H1 (cell line): ENCODE data around the gene KLK12. TPM values are rescaled to one million over a fixed set of nuclear protein-coding genes. Genes with fewer than 3 reads are reported as not detected.

Source experiments
- CTCF ChIA-PET: fragments of 300-600 bp; sonication (Branson Sonifier 250); formaldehyde crosslinking; loops from one replicate; lab custom pipeline; 2021; ENCODE audit not compliant: partially characterized antibody; lab: Charles Lee
- POLR2A ChIA-PET: fragments of 300-600 bp; sonication (Branson Sonifier 250); formaldehyde crosslinking; loops from one replicate; lab custom pipeline; 2021; ENCODE audit warnings: inconsistent platforms; ENCODE audit not compliant: partially characterized antibody; lab: Charles Lee
- DNase-seq, 2 experiments: peaks; one replicate each; pipeline versions ENCODE4 v3.0.0 to v3.0.0-alpha.2; 2010 to 2022; ENCODE audit warnings: low spot score in 2 of 2, low read depth in 1 of 2, mixed read lengths in 1 of 2
- FAIRE-seq: peaks from 2 replicates; lab custom pipeline; 2011; peaks lifted over from hg19 to GRCh38; lab: Jason Lieb, UNC
- H2AFZ ChIP-seq: 2 replicates; pipeline ENCODE4 v1.8.1; 2012; ENCODE audit warnings: low read length, inconsistent platforms
- H2AK5ac ChIP-seq: 2 replicates; pipeline ENCODE4 v1.6.1; 2013; ENCODE audit warnings: low read depth, low read length
- H2BK120ac ChIP-seq: replicated peaks from 2 replicates; pipeline ENCODE3; 2013; ENCODE audit warnings: low read depth, low read length, inconsistent platforms
- H2BK12ac ChIP-seq: 2 replicates; pipeline ENCODE4 v1.6.1; 2013; ENCODE audit warnings: low read depth, low read length
- H2BK15ac ChIP-seq: 2 replicates; pipeline ENCODE4 v1.6.1; 2013; ENCODE audit warnings: low read length
- H2BK20ac ChIP-seq: 2 replicates; pipeline ENCODE4 v1.6.1; 2013; ENCODE audit warnings: low read length
- H2BK5ac ChIP-seq: 2 replicates; pipeline ENCODE4 v1.6.1; 2013; ENCODE audit warnings: low read depth, low read length
- H3K14ac ChIP-seq: 2 replicates; pipeline ENCODE4 v1.6.1; 2013; ENCODE audit warnings: inconsistent platforms; ENCODE audit not compliant: insufficient read length
- H3K18ac ChIP-seq: 2 replicates; pipeline ENCODE4 v1.6.1; 2013; ENCODE audit warnings: low read length; ENCODE audit errors: extremely low read depth
- H3K23ac ChIP-seq: 2 replicates; pipeline ENCODE4 v1.6.1; 2013; ENCODE audit warnings: inconsistent platforms; ENCODE audit not compliant: insufficient read length
- H3K23me2 ChIP-seq: 2 replicates; pipeline ENCODE4 v1.6.1; 2013; ENCODE audit warnings: low read depth, low read length
- H3K27ac ChIP-seq: 2 replicates; pipeline ENCODE4 v1.6.1; 2011; ENCODE audit warnings: low read depth, low read length, inconsistent platforms
- H3K27me3 ChIP-seq, 4 experiments: replicated peaks in 1 of 4; 1 replicate in 1 of 4; 2 replicates in 3 of 4; pipeline versions ENCODE4 v1.6.1 to v1.8.1; 2011 to 2013; ENCODE audit warnings: low read length in 3 of 4, mild to moderate bottlenecking in 3 of 4, inconsistent platforms in 2 of 4, mixed read lengths in 2 of 4, moderate library complexity in 1 of 4; ENCODE audit not compliant: control insufficient read depth in 3 of 4, insufficient read depth in 3 of 4; ENCODE audit errors: extremely low read depth in 1 of 4
- H3K36me3 ChIP-seq, 4 experiments: 2 replicates each; pipeline versions ENCODE4 v1.6.1 to v1.8.1; 2011 to 2013; ENCODE audit warnings: mild to moderate bottlenecking in 4 of 4, low read length in 3 of 4, moderate library complexity in 2 of 4, control low read depth in 1 of 4, inconsistent platforms in 1 of 4; ENCODE audit not compliant: insufficient read depth in 4 of 4, control insufficient read depth in 2 of 4
- H3K4ac ChIP-seq: replicated peaks from 2 replicates; pipeline ENCODE3; 2013; ENCODE audit warnings: low read length, low read depth, mixed read lengths, inconsistent platforms; ENCODE audit not compliant: insufficient read length
- H3K4me1 ChIP-seq, 4 experiments: replicated peaks in 1 of 4; 1 replicate in 1 of 4; 2 replicates in 3 of 4; pipeline versions ENCODE4 v1.6.1 to v1.8.1; 2011 to 2013; ENCODE audit warnings: low read length in 3 of 4, inconsistent platforms in 2 of 4, mixed read lengths in 1 of 4; ENCODE audit not compliant: insufficient read depth in 4 of 4, control insufficient read depth in 3 of 4
- H3K4me2 ChIP-seq, 2 experiments: 2 replicates each; pipeline versions ENCODE4 v1.6.1 to v1.8.1; 2011 to 2013; ENCODE audit warnings: low read depth in 2 of 2, low read length in 2 of 2, control low read depth in 1 of 2, inconsistent platforms in 1 of 2, mild to moderate bottlenecking in 1 of 2; ENCODE audit not compliant: insufficient read depth in 1 of 2
- H3K4me3 ChIP-seq, 4 experiments: fragments of 200-600, 300-600 bp in 1 of 4; sonication (generic), shearing (Covaris generic), sonication (Bioruptor Twin) in 1 of 4; 2 replicates each; pipeline versions ENCODE4 v1.5.1 to v1.8.1; 2011 to 2016; ENCODE audit warnings: low read length in 4 of 4, low read depth in 3 of 4, control low read depth in 2 of 4, inconsistent platforms in 2 of 4, mild to moderate bottlenecking in 2 of 4, mixed read lengths in 1 of 4, moderate library complexity in 1 of 4; ENCODE audit not compliant: insufficient read depth in 2 of 4; ENCODE audit errors: extremely low read depth in 1 of 4
- H3K56ac ChIP-seq: replicated peaks from 2 replicates; pipeline ENCODE3; 2013; ENCODE audit warnings: low read depth, mild to moderate bottlenecking, mixed read lengths, low read length, inconsistent platforms; ENCODE audit not compliant: insufficient read length
- H3K79me1 ChIP-seq: 2 replicates; pipeline ENCODE4 v1.6.1; 2013; ENCODE audit warnings: low read depth, low read length, control low read depth
- H3K79me2 ChIP-seq, 2 experiments: 2 replicates each; pipeline versions ENCODE4 v1.6.1 to v1.8.1; 2012 to 2013; ENCODE audit warnings: low read length in 2 of 2, mild to moderate bottlenecking in 2 of 2, inconsistent platforms in 1 of 2; ENCODE audit not compliant: insufficient read depth in 2 of 2, control insufficient read depth in 1 of 2
- H3K9ac ChIP-seq, 4 experiments: replicated peaks in 1 of 4; 1 replicate in 1 of 4; 2 replicates in 3 of 4; pipeline versions ENCODE4 v1.6.1 to v1.8.1; 2011 to 2013; ENCODE audit warnings: low read depth in 3 of 4, low read length in 3 of 4, control low read depth in 2 of 4, mild to moderate bottlenecking in 2 of 4, moderate library complexity in 2 of 4, inconsistent platforms in 1 of 4; ENCODE audit errors: extremely low read depth in 1 of 4
- H3K9me3 ChIP-seq, 2 experiments: 2 replicates each; pipeline versions ENCODE4 v1.6.1 to v1.8.1; 2012 to 2013; ENCODE audit warnings: mild to moderate bottlenecking in 2 of 2, moderate library complexity in 2 of 2, control low read depth in 1 of 2, inconsistent platforms in 1 of 2, low read depth in 1 of 2, low read length in 1 of 2, mixed read lengths in 1 of 2; ENCODE audit not compliant: insufficient read depth in 2 of 2
- H4K20me1 ChIP-seq, 2 experiments: replicated peaks in 1 of 2; 2 replicates each; pipeline versions ENCODE3 to v1.8.1; 2011 to 2013; ENCODE audit warnings: inconsistent platforms in 2 of 2, low read length in 2 of 2, mild to moderate bottlenecking in 1 of 2; ENCODE audit not compliant: insufficient read depth in 2 of 2, control insufficient read depth in 1 of 2
- H4K5ac ChIP-seq: 2 replicates; pipeline ENCODE4 v1.6.1; 2013; ENCODE audit warnings: low read length, low read depth, mixed read lengths, inconsistent platforms; ENCODE audit not compliant: insufficient read length
- H4K8ac ChIP-seq: 2 replicates; pipeline ENCODE4 v1.8.0; 2013; ENCODE audit warnings: mild to moderate bottlenecking, moderate library complexity, low read length, inconsistent platforms; ENCODE audit not compliant: insufficient read depth; ENCODE audit errors: extremely low read depth
- H4K91ac ChIP-seq: replicated peaks from 2 replicates; pipeline ENCODE3; 2013; ENCODE audit warnings: low read length, mixed read lengths, inconsistent platforms; ENCODE audit not compliant: insufficient read length
- NRF1 ChIP-seq: IDR thresholded peaks from 2 replicates; pipeline ENCODE4 v1.6.1; 2011; ENCODE audit warnings: mild to moderate bottlenecking, low read depth, low read length, improper control_type of control experiment
- RNF2 ChIP-seq: fragments of 200-900, 300-1000 bp; sonication (generic); IDR thresholded peaks from 2 replicates; pipeline ENCODE4 v1.7.1; 2016; ENCODE audit warnings: borderline replicate concordance, low read depth, mild to moderate bottlenecking, antibody characterized with exemption, low read length; ENCODE audit not compliant: poor library complexity, severe bottlenecking; ENCODE audit errors: missing control alignments
- WGBS, 2 experiments: shearing (Covaris generic) in 1 of 2; methylation state at CpG; one replicate each; pipeline versions ENCODE4 v1.1.6 to v1.1.7; 2013 to 2015; ENCODE audit warnings: low lambda C conversion rate in 2 of 2, mixed read lengths in 2 of 2, inconsistent platforms in 1 of 2, low coverage in 1 of 2, missing lambda C conversion rate in 1 of 2; ENCODE audit not compliant: insufficient replicate concordance in 2 of 2, insufficient coverage in 1 of 2, insufficient read length in 1 of 2; ENCODE audit errors: extremely low coverage in 1 of 2, missing lambda C conversion rate in 1 of 2; 5-methylcytosine and 5-hydroxymethylcytosine counted together
- polyA plus RNA-seq, 7 experiments: library from polyadenylated mRNA; depleted of rRNA in 3 of 7; stranded (reverse) in 5 of 7; unstranded in 2 of 7; fragments of >200 nt in 5 of 7; fragments of 200-250 nt in 2 of 7; gene quantifications; 1 replicate in 5 of 7; 2 replicates in 1 of 7; 4 replicates in 1 of 7; pipeline versions ENCODE4 v1.2.1 to v1.2.3, GENCODE V29; 2011 to 2013; ENCODE audit warnings: missing spikeins in 2 of 7, mixed read lengths in 2 of 7
- total RNA-seq: library from RNA; stranded (reverse); fragmentation: NEBNext Ultra II Directional; extraction: Animal tissue kit (Norgen Biotek cat#: 25700); gene quantifications from 2 replicates; pipeline ENCODE4 v1.2.1, GENCODE V29; 2021

The KLK12 gene
- total and polyA plus RNA-seq, 2 of the 8 experiments (the other 6 are each of a cell fraction or from before 2014, with no cell fraction given): 0.24 TPM; not detected in 1

DNA sequence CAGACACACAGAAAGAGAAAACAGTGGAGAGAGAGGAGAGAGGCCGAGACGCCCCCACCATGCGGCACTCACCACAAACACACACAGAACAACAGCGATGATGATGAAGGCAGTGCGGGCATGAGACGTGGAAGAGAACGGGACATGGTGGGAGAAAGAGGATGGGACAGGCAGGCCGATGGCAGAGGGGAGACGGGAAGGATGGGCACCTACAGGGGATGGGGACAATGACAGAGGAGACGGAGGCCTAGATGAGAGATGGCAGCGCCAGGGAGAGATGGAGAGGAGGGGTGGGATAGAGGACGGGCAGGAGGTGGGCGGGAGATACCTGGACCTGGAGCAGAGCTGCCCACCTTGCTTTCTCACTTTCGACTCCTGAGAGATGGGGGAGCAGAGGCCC lies 49.0 kb upstream of the KLK12 start:
- Histone ChIP-seq H3K14ac (no peak overlapping the region), H3K23ac (no peak overlapping the region), H4K8ac (no peak overlapping the region), H3K36me3 (no peaks in the 10 kb centered on the region), H3K79me1 (no peaks in the 10 kb centered on the region), H3K4me2 (no peak overlapping the region), H4K91ac (no peak overlapping the region), H3K18ac (no peak overlapping the region), H3K4ac (no peak overlapping the region), H2BK120ac (no peak overlapping the region), H3K4me3 (no peak overlapping the region), H2AK5ac (no peak overlapping the region), H3K4me1 (peaks cover 0 to 4% (median 2%) of the 10 kb centered on the region in 4 experiments; a peak in 2 of 7 replicates), H4K20me1 (no peaks in the 10 kb centered on the region), H2BK20ac (no peak overlapping the region), H2BK12ac (peak overlapping the region; percentile 92; the same call in 1 of the 2 replicates), H3K79me2 (no peaks in the 10 kb centered on the region), H2BK5ac (no peak overlapping the region; the same call in 1 of the 2 replicates), H2BK15ac (no peak overlapping the region), H3K27me3 (no peaks in the 10 kb centered on the region), H3K56ac (no peak overlapping the region), H3K27ac (no peak overlapping the region), H4K5ac (no peak overlapping the region), H3K9ac (no peak overlapping the region), H3K9me3 (no peaks in the 10 kb centered on the region)
- POLR2A ChIA-PET: no interaction called here
- 78% methylated on average over 13 of the region's 14 CpGs; no CpG with 5 or more reads in 1 of the 2 experiments for WGBS, 2 experiments
- CTCF ChIA-PET: interaction anchor here (4.6 kb wide), 1 partner anchor 12 kb away, joined by 21 read pairs; no protein-coding TSS in a partner anchor
- FAIRE-seq: no peak
- no peak for TF ChIP-seq RNF2
- no peak for TF ChIP-seq NRF1
- TF ChIP-seq, all 59 proteins: peak for 0
- no peak overlapping the region for H2AFZ ChIP-seq
- H3K23me2 ChIP-seq: no peaks in the 10 kb centered on the region
- no peak for DNase-seq
